Keratinocyte (primary cell): ENCODE data around the gene DHTKD1.

ENCODE experiments used
- CTCF ChIP-seq, 3 experiments: IDR thresholded peaks in 1 of 3; conservative IDR thresholded peaks in 1 of 3; optimal IDR thresholded peaks in 1 of 3; 2 replicates in 2 of 3; 3 replicates in 1 of 3; pipeline versions ENCODE3 to v1.5.1; 2011; ENCODE audit warnings: low read length in 3 of 3, mild to moderate bottlenecking in 3 of 3, moderate library complexity in 2 of 3, control low read depth in 1 of 3, inconsistent platforms in 1 of 3; ENCODE audit not compliant: insufficient read depth in 2 of 3; ENCODE audit errors: extremely low read depth in 1 of 3
- EZH2 ChIP-seq: IDR thresholded peaks from one replicate; pipeline ENCODE4 v1.6.1; 2012; ENCODE audit warnings: inconsistent platforms, mild to moderate bottlenecking, low read length, moderate library complexity

DNA sequence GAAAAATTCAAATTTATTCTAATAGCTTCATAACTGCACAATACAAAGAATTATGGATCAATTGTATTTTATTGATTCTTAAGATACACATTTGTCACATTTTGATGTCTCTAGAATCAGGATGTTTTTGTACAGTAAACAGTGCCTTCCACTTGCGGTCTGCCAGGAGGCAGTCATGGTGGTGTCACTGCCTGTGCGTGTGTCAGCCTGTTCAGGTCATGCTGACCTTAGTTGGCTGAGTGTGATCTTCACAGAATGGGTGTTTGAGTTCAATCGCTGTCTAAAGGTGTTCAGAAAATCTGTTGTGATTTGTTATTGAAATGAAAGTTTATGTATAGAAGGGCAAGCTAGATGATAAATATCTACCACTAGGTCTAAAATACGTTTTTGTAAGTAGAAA, 81.4 kb downstream of the DHTKD1 start:
- TF ChIP-seq CTCF (optimal IDR thresholded peaks at IDR 0.05 in 1 of 3, IDR thresholded peaks at IDR 0.05 in 1 of 3, conservative IDR thresholded peaks at IDR 0.05 in 1 of 3; ENCODE audit: extremely low read depth in 1 of 3, insufficient read depth in 2 of 3, low read length in 3 of 3) (no peak), EZH2 (no peak)
